ENCODE measurements around the gene DALRD3.

Gene DALRD3

DNA sequence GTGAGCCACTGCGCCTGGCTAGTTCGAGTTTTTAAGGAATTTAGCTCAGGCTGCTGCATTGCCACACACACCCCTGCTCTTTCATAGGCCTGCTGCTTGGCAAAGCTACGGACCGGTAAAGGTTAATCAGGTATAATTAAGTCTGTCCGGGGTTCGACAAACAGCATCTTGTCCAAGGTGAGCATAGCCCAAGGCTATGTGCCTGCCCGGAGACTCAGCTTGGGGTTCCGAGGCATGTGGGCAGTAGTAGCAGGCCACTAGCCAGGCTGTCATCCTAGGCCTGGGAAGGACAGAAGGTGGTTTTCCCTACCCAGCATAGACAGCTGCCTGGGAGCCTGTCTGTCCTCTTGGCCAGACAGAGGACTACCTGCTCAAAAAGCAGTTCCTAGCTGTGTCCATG, 21.7 kb downstream of the DALRD3 start:
- Mint-ChIP-seq H3K9me3 (no peaks in the 10 kb centered on the region), H3K4me3 (no peak overlapping the region), H3K36me3 (ENCODE audit: insufficient read depth) (peaks cover 10% of the 10 kb centered on the region), H3K27ac (ENCODE audit: low read depth) (peak overlapping the region; percentile 8), H3K27me3 (no peaks in the 10 kb centered on the region), H3K4me1 (peaks cover 25% of the 10 kb centered on the region)
- ATAC-seq (replicated peaks; ENCODE audit: extremely low read depth, poor library complexity, severe bottlenecking) (no peak), DNase-seq (ENCODE audit: low spot score in 2 of 2) (no peak)

DNA sequence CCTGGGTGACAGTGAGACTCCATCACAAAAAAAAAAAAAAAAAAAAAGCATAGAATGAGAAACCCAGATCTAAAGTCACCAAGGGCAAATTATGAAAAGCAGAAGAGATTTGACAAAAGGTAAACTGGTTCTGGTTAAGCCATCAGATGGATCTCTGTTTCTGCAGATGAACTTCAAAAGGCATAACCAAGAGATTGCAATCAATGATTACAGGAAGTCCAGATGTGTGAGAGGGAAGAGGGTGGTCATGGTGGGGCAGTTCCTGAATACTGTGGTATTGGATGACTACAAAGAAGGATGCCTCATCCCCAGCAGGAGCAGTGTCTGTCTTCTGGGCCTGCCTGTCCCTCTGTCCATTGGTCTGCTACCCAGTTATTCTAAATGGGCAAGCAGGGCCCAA, 24.5 kb downstream of the DALRD3 start:
- Mint-ChIP-seq H3K9me3 (no peaks in the 10 kb centered on the region), H3K36me3 (ENCODE audit: insufficient read depth) (peaks cover 14% of the 10 kb centered on the region), H3K27me3 (no peaks in the 10 kb centered on the region), H3K4me1 (peaks cover 39% of the 10 kb centered on the region), H3K4me3 (no peak overlapping the region), H3K27ac (ENCODE audit: low read depth) (peak overlapping the region; percentile 3)
- no peak for DNase-seq (ENCODE audit: low spot score in 2 of 2)
- ATAC-seq (replicated peaks; ENCODE audit: extremely low read depth, poor library complexity, severe bottlenecking), result no peak

DNA sequence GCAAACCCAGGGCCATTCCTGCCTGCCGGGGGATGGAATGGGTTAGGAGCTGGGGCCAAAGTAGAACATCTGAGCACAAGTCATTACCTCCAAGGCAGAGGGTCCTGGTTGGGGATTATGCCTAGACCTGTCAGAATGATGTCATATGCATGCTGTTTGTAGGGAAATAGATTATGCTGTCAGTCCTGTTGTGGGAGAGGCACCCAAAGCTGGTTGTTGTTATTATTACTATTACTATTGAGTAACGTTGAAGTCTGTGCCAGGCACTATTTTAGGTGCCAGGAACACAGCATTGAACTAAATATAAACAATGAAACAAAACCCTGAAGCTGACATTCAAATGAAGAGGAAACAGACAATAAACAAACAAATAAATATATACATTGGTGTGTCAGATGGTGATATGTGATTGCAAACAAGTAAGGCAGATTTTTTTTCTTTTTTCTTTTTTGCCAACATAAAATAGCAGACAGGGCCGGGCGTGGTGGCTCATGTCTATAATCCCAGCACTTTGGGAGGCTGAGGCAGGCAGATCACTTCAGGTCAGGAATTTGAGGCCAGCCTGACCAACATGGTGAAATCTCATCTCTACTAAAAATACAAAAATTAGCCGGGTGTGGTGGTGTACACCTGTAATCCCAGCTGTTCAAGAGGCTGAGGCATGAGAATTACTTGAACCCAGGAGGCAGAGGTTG, 26.4 kb downstream of the DALRD3 start:
- peaks cover 47% of the 10 kb centered on the region for H3K4me1 Mint-ChIP-seq
- H3K9me3 Mint-ChIP-seq, result no peaks in the 10 kb centered on the region
- no peak for ATAC-seq (replicated peaks; ENCODE audit: extremely low read depth, poor library complexity, severe bottlenecking)
- peaks cover 13% of the 10 kb centered on the region for H3K36me3 Mint-ChIP-seq (ENCODE audit: insufficient read depth)
- H3K4me3 Mint-ChIP-seq, result peak overlapping the region; percentile 93
- no peak for DNase-seq (ENCODE audit: low spot score in 2 of 2)
- no peaks in the 10 kb centered on the region for H3K27me3 Mint-ChIP-seq
- H3K27ac Mint-ChIP-seq (ENCODE audit: low read depth), result peak overlapping the region; percentile 41

DNA sequence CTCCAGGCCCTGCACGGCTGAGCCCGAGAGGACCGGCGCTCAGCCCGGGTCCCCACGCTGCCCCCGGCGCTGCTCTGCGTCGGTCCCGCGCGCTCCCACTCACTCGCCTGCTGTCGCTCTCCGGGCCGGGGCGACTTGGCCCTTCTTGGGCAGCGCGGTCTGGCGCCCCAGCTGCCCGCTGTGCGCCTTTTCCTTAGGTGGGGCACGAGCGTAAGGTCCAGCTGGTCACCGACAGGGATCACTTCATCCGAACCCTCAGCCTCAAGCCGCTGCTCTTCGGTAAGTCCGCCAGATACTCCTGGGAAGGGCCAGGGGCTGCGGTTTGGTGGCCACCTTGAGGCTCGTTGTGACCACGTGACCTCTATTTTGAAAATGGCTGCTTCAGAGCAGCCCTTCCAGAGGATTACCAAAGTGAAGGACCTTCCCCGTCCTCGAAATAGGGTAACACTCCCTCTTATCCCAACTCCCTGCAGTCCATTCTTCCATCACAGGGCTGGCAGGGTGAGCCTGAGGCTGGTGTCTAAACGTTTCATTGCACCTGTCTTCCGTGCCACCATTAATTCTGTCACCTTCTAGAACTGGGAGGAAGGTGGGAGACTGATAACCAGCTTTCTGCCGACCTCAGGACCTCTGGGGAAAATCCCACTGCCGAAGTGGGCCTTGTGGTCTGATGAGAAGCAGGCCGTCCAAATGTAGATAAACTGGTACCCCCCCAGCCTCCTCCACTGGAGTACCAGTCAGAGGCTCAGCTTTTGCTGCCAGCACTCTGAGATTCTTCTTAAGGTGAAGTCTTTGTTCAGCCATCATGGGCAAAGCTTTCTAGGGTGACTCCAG, 27.5 kb downstream of the DALRD3 start:
- DNase-seq (ENCODE audit: low spot score in 2 of 2) (no peak), ATAC-seq (replicated peaks; ENCODE audit: extremely low read depth, poor library complexity, severe bottlenecking) (peak; percentile 15)
- Mint-ChIP-seq H3K27me3 (no peaks in the 10 kb centered on the region), H3K27ac (ENCODE audit: low read depth) (peak overlapping the region; percentile 90), H3K4me1 (peaks cover 47% of the 10 kb centered on the region), H3K9me3 (no peaks in the 10 kb centered on the region), H3K4me3 (peak overlapping the region; percentile 93), H3K36me3 (ENCODE audit: insufficient read depth) (peaks cover 13% of the 10 kb centered on the region)

DNA sequence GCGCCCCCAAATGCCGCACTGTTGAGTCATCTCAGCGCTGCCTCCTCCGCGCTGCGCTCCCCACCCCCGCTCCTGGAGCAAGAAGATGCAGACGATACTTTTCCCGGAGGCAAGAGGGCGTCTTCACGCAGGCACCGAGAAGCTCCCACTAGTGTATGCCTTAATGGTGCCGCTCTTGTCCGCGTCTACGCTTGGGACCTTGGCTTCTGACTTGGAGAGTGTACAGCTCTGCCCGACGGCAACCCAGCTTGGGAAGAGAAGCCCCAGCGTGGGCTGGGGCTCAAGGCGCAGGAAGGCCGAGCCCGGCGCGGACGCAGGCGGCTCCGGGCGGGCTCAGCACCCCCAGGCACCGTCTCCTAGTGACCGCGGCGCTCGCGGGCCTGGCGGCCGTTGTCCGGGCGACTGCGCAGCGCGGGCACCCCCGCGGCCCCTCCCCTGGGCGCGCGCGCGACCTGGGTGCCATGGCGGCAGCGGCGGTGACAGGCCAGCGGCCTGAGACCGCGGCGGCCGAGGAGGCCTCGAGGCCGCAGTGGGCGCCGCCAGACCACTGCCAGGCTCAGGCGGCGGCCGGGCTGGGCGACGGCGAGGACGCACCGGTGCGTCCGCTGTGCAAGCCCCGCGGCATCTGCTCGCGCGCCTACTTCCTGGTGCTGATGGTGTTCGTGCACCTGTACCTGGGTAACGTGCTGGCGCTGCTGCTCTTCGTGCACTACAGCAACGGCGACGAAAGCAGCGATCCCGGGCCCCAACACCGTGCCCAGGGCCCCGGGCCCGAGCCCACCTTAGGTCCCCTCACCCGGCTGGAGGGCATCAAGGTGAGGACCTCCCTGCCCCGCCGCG, 28.4 kb downstream of the DALRD3 start, which contains the start of gene P4HTM:
P4HTM (plus strand) TSS at position 446 of the 840 bp plus-strand sequence; CDS start at position 462, 16 bp downstream.
- DNase-seq (ENCODE audit: low spot score in 2 of 2), result peak; percentile 39 to 51
- Mint-ChIP-seq H3K36me3 (ENCODE audit: insufficient read depth) (peaks cover 13% of the 10 kb centered on the region), H3K27ac (ENCODE audit: low read depth) (peak within 1 kb of the TSS; percentile 90), H3K9me3 (no peaks in the 10 kb centered on the region), H3K4me3 (peak within 1 kb of the TSS; percentile 93), H3K4me1 (peaks cover 42% of the 10 kb centered on the region), H3K27me3 (no peaks in the 10 kb centered on the region)
- ATAC-seq (replicated peaks; ENCODE audit: extremely low read depth, poor library complexity, severe bottlenecking), result peak; percentile 71

DNA sequence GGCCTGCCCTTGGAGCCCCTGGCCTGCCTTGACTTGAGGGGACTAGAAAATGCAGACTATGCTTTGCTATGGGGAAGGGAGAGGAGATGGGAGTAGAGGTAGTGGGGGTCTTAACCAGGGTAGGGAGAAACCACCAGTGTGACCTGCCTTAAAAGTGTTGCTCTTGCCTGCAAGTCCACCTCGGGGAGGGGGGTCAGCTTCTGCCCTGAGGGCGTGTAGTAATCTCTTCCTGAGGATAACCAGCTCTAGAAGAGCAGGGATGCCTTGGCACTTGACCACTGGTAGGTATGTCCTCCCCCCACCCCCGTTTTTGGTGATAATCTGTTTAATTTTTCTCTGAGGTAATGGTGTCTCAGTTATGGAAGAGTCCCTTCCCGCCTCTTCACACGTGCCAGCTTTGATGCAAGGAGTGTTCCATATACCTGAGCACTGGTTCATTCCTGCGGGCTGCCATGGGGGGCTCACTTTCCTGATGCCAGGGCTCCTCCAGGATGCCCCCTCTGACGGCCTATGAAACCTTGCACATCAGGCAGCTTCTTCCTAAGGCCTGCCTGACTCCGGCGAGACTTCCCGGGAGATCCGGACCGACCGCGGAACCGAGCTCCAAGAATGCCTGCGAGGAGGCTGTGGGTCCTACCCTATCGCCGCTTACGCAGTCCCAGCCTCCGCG, 29.1 kb downstream of the DALRD3 start:
- H3K4me1 Mint-ChIP-seq, result peaks cover 40% of the 10 kb centered on the region
- DNase-seq (ENCODE audit: low spot score in 2 of 2), result no peak

DNA sequence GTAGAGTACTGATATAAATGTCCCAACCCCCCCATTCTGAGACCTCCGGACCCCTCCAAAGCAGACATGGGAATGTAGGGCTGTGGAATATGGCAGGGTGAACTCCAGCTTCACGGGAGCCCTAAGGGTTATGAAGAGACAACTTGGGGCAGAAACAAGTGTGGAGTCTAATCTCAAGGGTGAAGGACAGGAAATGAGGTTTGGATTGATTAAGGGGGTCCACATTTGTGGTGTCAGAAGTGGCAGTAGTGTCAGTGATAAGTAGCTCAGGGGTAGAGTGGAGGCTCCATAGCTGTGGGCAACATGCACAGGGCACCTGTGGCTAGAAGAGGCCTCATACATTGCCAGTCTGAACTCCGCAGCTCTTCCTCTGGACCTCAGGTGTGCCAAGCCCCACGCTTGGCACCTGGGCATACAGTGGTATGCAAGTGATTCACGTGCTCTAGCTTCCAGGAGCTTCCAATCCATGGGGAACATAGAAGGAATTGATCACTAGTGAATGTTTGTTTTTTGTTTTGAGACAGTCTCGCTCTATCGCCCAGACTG, 32.5 kb downstream of the DALRD3 start:
- no peaks in the 10 kb centered on the region for H3K9me3 Mint-ChIP-seq
- H3K4me1 Mint-ChIP-seq, result peaks cover 22% of the 10 kb centered on the region
- H3K4me3 Mint-ChIP-seq, result no peak overlapping the region
- no peaks in the 10 kb centered on the region for H3K27me3 Mint-ChIP-seq
- H3K27ac Mint-ChIP-seq (ENCODE audit: low read depth), result no peak overlapping the region
- H3K36me3 Mint-ChIP-seq (ENCODE audit: insufficient read depth), result peaks cover 28% of the 10 kb centered on the region
- no peak for ATAC-seq (replicated peaks; ENCODE audit: extremely low read depth, poor library complexity, severe bottlenecking)
- no peak for DNase-seq (ENCODE audit: low spot score in 2 of 2)

More for the DNA sequence above, 29.1 kb downstream of the DALRD3 start:
- peaks cover 13% of the 10 kb centered on the region for H3K36me3 Mint-ChIP-seq (ENCODE audit: insufficient read depth)
- no peak for ATAC-seq (replicated peaks; ENCODE audit: extremely low read depth, poor library complexity, severe bottlenecking)
- no peaks in the 10 kb centered on the region for H3K9me3 Mint-ChIP-seq
- H3K4me3 Mint-ChIP-seq, result peak overlapping the region; percentile 93
- H3K27me3 Mint-ChIP-seq, result no peaks in the 10 kb centered on the region
- peak overlapping the region; percentile 87 for H3K27ac Mint-ChIP-seq (ENCODE audit: low read depth)

DNA sequence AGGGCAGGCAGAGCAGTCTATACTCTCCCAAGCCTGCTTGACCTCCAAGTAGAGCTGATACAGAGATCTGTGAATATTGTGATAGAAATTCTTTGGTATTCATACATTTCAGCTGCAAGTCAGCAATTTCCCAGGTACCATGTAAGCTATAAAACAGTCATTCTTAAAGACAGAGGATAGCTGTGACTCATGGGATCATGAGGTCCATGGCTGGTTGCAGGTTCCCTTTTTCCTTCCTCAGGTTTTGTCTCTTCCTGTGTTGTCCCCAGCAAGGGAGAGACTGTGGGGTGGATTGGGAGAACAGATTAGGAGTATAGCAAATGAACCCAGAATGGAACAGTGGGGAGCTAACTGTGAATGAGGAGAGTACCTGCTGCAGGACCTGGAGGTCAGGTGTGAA, 33.7 kb downstream of the DALRD3 start:
- H3K27ac Mint-ChIP-seq (ENCODE audit: low read depth), result no peak overlapping the region
- no peak overlapping the region for H3K4me3 Mint-ChIP-seq
- peaks cover 33% of the 10 kb centered on the region for H3K36me3 Mint-ChIP-seq (ENCODE audit: insufficient read depth)
- DNase-seq (ENCODE audit: low spot score in 2 of 2), result no peak
- no peaks in the 10 kb centered on the region for H3K9me3 Mint-ChIP-seq
- H3K27me3 Mint-ChIP-seq, result no peaks in the 10 kb centered on the region
- ATAC-seq (replicated peaks; ENCODE audit: extremely low read depth, poor library complexity, severe bottlenecking), result no peak
- peaks cover 17% of the 10 kb centered on the region for H3K4me1 Mint-ChIP-seq

DNA sequence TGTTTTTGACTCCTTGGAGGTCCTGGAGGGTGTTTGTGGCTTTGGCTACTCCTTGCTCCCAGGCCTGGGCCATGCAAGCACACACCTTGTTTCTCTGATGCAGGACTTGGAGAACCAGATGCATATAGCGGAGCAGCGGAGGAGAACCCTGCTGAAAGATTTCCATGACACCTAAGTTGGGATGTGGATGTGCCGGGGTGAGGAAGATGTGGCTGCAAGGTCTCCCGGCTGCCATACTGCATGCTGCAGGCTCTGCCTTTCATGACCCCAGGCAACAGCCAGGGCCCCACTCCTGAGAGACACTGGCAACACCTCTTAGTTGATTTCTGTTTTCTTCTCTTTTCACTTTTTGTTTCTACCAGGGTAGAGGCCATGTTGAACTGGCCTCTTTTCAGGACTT, 35.3 kb downstream of the DALRD3 start:
- no peaks in the 10 kb centered on the region for H3K27me3 Mint-ChIP-seq
- ATAC-seq (replicated peaks; ENCODE audit: extremely low read depth, poor library complexity, severe bottlenecking) (no peak), DNase-seq (ENCODE audit: low spot score in 2 of 2) (no peak)
- H3K4me1 Mint-ChIP-seq, result peaks cover 6% of the 10 kb centered on the region
- no peaks in the 10 kb centered on the region for H3K9me3 Mint-ChIP-seq
- peaks cover 43% of the 10 kb centered on the region for H3K36me3 Mint-ChIP-seq (ENCODE audit: insufficient read depth)
- no peak overlapping the region for H3K4me3 Mint-ChIP-seq
- no peak overlapping the region for H3K27ac Mint-ChIP-seq (ENCODE audit: low read depth)

DNA sequence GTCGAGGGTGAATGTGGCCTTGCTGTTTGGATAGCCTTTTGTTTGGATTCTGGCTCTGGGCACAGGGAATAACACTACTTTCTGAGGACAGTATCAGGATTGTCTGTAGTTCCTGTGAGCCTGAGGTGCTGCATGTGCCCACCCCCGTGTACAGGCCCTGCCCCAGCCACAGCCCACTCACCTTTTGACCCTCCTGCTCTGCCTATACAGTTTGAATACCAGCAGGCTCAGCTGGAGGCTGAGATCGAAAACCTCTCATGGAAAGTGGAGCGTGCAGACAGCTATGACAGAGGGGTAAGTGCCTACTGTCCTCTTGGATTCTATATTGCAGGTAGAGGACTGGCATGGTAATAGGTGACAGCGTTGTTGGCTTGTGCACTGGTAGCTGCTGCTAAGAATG, 35.7 kb downstream of the DALRD3 start:
- Mint-ChIP-seq H3K27ac (ENCODE audit: low read depth) (peak overlapping the region; percentile 35), H3K4me1 (peaks cover 2% of the 10 kb centered on the region), H3K36me3 (ENCODE audit: insufficient read depth) (peaks cover 45% of the 10 kb centered on the region)

DNA sequence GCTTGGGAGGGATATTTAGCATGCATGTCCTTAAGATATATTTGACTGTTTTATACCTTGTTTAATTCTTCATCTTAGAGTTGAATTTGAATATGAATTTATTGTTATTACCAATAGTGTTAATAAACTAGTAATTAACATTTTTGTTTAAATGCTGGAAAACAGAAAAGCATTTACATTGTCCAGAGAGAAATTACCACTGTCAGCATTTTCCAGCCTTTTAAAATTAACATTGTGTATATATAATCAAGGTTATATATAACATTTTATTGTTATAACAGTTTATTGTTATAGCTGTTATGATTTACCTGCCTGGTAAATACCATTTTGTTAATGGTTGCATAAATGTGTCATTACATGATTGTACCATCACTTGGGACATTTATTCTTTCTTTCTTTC, 36.4 kb downstream of the DALRD3 start:
- no peaks in the 10 kb centered on the region for H3K4me1 Mint-ChIP-seq
- no peaks in the 10 kb centered on the region for H3K9me3 Mint-ChIP-seq
- no peak overlapping the region for H3K4me3 Mint-ChIP-seq
- peaks cover 48% of the 10 kb centered on the region for H3K36me3 Mint-ChIP-seq (ENCODE audit: insufficient read depth)
- H3K27me3 Mint-ChIP-seq, result no peaks in the 10 kb centered on the region
- no peak for DNase-seq (ENCODE audit: low spot score in 2 of 2)
- peak overlapping the region; percentile 35 for H3K27ac Mint-ChIP-seq (ENCODE audit: low read depth)
- no peak for ATAC-seq (replicated peaks; ENCODE audit: extremely low read depth, poor library complexity, severe bottlenecking)

More for the DNA sequence above, 35.7 kb downstream of the DALRD3 start:
- no peak for ATAC-seq (replicated peaks; ENCODE audit: extremely low read depth, poor library complexity, severe bottlenecking)
- Mint-ChIP-seq H3K9me3 (no peaks in the 10 kb centered on the region), H3K4me3 (no peak overlapping the region), H3K27me3 (no peaks in the 10 kb centered on the region)
- DNase-seq (ENCODE audit: low spot score in 2 of 2), result no peak

DNA sequence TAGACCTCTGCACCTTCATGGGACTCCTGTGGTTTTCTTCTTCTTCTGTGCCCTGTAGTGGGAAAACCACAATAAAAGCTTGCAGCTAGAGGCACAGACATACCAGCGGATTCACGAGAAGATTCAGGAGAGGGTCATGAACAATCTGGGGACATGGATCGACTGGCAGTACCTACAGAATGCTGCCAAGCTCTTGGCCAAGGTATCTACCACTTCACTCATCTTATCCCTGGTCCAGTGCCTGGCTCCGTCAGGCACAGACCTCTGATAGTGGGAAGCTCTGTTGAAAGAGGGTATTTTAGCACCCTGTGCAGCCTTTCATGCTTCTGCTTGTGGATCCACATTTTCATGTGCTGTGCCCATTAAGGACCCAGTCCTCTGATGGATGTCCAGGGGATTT, 38.1 kb downstream of the DALRD3 start:
- Mint-ChIP-seq H3K27ac (ENCODE audit: low read depth) (no peak overlapping the region), H3K4me3 (no peak overlapping the region)
- ATAC-seq (replicated peaks; ENCODE audit: extremely low read depth, poor library complexity, severe bottlenecking), result no peak

More for the DNA sequence above, 38.1 kb downstream of the DALRD3 start:
- Mint-ChIP-seq H3K36me3 (ENCODE audit: insufficient read depth) (peaks cover 59% of the 10 kb centered on the region), H3K9me3 (no peaks in the 10 kb centered on the region), H3K27me3 (no peaks in the 10 kb centered on the region), H3K4me1 (no peaks in the 10 kb centered on the region)
- DNase-seq (ENCODE audit: low spot score in 2 of 2), result no peak

Data from central memory CD8-positive, alpha-beta T cell (primary cell).